A673 (cell line): ENCODE measurements around the gene C12orf42. TPM values are rescaled to one million over a fixed set of nuclear protein-coding genes. Genes with fewer than 3 reads are reported as not detected.

Experiments
- BruUV-seq: library from RNA; stranded (reverse); fragments of 400-500 nt; replicated peaks from 2 replicates; lab custom pipeline; 2021; lab: Mats Ljungman, UMichigan
- CTCF ChIA-PET: fragments of 300-600 bp; sonication (Branson Sonifier 250); formaldehyde crosslinking; loops from one replicate; lab custom pipeline; 2022; ENCODE audit warnings: antibody characterized with exemption; lab: Charles Lee
- POLR2A ChIA-PET: fragments of 300-600 bp; sonication (Branson Sonifier 250); formaldehyde crosslinking; loops from one replicate; lab custom pipeline; 2022; ENCODE audit warnings: antibody characterized with exemption; ENCODE audit not compliant: low non-redundant PET; lab: Charles Lee
- DNase-seq: peaks from one replicate; pipeline ENCODE4 v3.0.0-alpha.2; 2015; ENCODE audit warnings: low spot score
- H3K27ac ChIP-seq: fragments of 200-600 bp; sonication (generic); 2 replicates; pipeline ENCODE4 v1.5.1; 2016; ENCODE audit warnings: mixed run types, low read depth, mild to moderate bottlenecking, mixed read lengths, antibody characterized with exemption, low read length; ENCODE audit not compliant: poor library complexity, severe bottlenecking
- H3K27me3 ChIP-seq: fragments of 200-600 bp; sonication (generic); replicated peaks from 2 replicates; pipeline ENCODE4 v1.6.1; 2017; ENCODE audit warnings: mixed run types, low read depth, mild to moderate bottlenecking, mixed read lengths, antibody characterized with exemption, low read length; ENCODE audit not compliant: insufficient read depth, poor library complexity
- H3K36me3 ChIP-seq: fragments of 200-600 bp; sonication (generic); 2 replicates; pipeline ENCODE4 v1.6.1; 2016; ENCODE audit warnings: mixed run types, mild to moderate bottlenecking, mixed read lengths, antibody characterized with exemption, low read length; ENCODE audit not compliant: insufficient read depth, poor library complexity, severe bottlenecking
- H3K4me1 ChIP-seq: fragments of 200-600 bp; sonication (generic); 2 replicates; pipeline ENCODE4 v1.6.1; 2017; ENCODE audit warnings: mixed run types, mild to moderate bottlenecking, mixed read lengths, antibody characterized with exemption, low read length; ENCODE audit not compliant: insufficient read depth, poor library complexity, severe bottlenecking
- H3K4me3 ChIP-seq: fragments of 200-600 bp; sonication (generic); 2 replicates; pipeline ENCODE4 v1.5.1; 2016; ENCODE audit warnings: low read depth, mixed run types, mild to moderate bottlenecking, mixed read lengths, low read length; ENCODE audit not compliant: poor library complexity, severe bottlenecking
- H3K9me3 ChIP-seq: fragments of 200-600 bp; sonication (generic); 2 replicates; pipeline ENCODE4 v1.6.1; 2016; ENCODE audit warnings: mixed run types, low read depth, mild to moderate bottlenecking, mixed read lengths, antibody characterized with exemption, low read length; ENCODE audit not compliant: poor library complexity, severe bottlenecking
- EZH2 ChIP-seq: fragments of 200-600 bp; sonication (generic); IDR thresholded peaks from 2 replicates; pipeline ENCODE4 v1.6.1; 2017; ENCODE audit warnings: borderline replicate concordance, low read depth, mild to moderate bottlenecking, mixed read lengths, antibody characterized with exemption, low read length; ENCODE audit not compliant: poor library complexity, severe bottlenecking
- intact Hi-C: fragments of 100-400 bp; cut with micrococcal nuclease; formaldehyde crosslinking; loops from one replicate; pipeline ENCODE4 v1.10.0; 2022; ENCODE audit not compliant: unreplicated experiment
- total RNA-seq: library from RNA; stranded (reverse); gene quantifications from 2 replicates; pipeline ENCODE4 v1.2.3, GENCODE V29; 2021
- TF ChIP-seq, protein P1 (sequence below): fragments of 300-800, 200-600 bp; sonication (generic); conservative IDR thresholded peaks from 2 replicates; pipeline ENCODE4 v1.5.1; 2017; ENCODE audit warnings: low read depth, mild to moderate bottlenecking, antibody characterized with exemption, low read length, moderate library complexity, mixed read lengths

C12orf42 gene
- total RNA-seq, 1 experiment from 2014 or later, result not detected

DNA sequence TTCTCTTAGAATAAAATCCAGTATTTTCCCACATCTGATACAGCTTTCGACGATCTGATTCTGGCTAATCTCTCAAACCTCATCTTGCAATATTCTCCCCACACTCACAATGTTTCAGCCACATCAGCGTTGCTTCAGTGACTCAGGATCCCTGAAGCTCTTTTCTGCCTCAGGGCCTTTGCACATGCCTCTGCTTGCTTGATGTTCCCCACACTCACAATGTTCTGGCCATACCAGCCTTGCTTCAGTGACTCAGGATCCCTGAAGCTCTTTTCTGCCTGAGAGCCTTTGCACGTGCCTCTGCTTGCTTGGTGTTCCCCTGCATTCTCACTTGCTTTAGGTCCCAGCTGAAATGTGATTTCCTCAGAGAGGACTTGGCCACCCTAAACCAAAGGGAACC is 2.6 kb downstream of the C12orf42 start:
- POLR2A ChIA-PET, result interaction anchor here (0.6 kb wide), 1 partner anchor 8 kb away, joined by 4 read pairs; no protein-coding TSS in a partner anchor
- TF ChIP-seq EZH2, result no peak
- TF ChIP-seq, protein P1, sequence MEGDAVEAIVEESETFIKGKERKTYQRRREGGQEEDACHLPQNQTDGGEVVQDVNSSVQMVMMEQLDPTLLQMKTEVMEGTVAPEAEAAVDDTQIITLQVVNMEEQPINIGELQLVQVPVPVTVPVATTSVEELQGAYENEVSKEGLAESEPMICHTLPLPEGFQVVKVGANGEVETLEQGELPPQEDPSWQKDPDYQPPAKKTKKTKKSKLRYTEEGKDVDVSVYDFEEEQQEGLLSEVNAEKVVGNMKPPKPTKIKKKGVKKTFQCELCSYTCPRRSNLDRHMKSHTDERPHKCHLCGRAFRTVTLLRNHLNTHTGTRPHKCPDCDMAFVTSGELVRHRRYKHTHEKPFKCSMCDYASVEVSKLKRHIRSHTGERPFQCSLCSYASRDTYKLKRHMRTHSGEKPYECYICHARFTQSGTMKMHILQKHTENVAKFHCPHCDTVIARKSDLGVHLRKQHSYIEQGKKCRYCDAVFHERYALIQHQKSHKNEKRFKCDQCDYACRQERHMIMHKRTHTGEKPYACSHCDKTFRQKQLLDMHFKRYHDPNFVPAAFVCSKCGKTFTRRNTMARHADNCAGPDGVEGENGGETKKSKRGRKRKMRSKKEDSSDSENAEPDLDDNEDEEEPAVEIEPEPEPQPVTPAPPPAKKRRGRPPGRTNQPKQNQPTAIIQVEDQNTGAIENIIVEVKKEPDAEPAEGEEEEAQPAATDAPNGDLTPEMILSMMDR, result no peak
- no peak for DNase-seq
- peaks cover 48% of the 10 kb centered on the region for H3K27me3 ChIP-seq
- no peak overlapping the region for H3K4me3 ChIP-seq
- H3K27ac ChIP-seq, result no peak overlapping the region
- intact Hi-C loops, result no loop called here
- H3K36me3 ChIP-seq, result no peaks in the 10 kb centered on the region
- BruUV-seq, result no TSS peak
- CTCF ChIA-PET, result no interaction called here
- H3K9me3 ChIP-seq, result no peaks in the 10 kb centered on the region
- no peaks in the 10 kb centered on the region for H3K4me1 ChIP-seq

DNA sequence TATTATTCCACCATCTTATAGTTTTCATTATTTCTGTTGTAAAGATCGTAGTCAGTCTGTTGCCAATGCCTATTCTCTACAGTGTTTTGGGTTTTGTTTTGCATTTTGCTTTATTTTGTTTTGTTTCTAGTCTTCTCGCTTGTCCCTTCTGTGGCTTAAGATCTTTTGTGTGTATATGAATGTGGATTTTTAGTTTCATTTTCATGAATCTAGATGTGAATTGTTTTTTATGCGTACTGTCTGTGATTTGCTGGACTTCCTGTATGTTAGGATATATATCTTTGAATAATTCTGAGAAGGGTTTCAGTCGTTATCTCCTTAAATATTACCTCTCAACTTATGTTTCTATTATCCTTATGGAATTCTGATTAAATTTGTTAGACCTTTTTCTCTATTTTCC is 13.4 kb downstream of the C12orf42 start:
- H3K4me3 ChIP-seq, result no peak overlapping the region
- CTCF ChIA-PET, result no interaction called here
- no peak for DNase-seq

DNA sequence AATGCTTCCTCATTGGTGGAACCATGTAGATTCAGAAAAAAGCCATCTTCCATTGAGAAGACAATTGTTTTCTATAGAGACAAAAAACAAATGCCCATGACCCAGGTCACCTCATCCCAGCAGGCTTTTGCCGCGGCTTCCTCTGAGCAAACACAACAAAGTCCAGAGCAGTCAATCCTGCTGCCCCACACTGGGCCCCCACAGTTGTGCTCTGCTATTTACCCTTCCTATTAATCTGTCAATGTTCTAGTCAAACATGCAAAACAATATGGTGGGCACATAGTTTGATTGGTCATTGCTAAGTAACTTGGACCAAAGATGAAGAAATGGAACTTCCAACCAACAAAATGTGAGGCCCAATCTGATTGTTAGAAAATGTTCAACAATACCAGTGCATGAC is 20.7 kb downstream of the C12orf42 start:
- Histone ChIP-seq H3K27ac (no peak overlapping the region), H3K4me3 (no peak overlapping the region), H3K27me3 (no peaks in the 10 kb centered on the region), H3K9me3 (no peaks in the 10 kb centered on the region), H3K36me3 (no peaks in the 10 kb centered on the region), H3K4me1 (no peaks in the 10 kb centered on the region)
- ChIA-PET CTCF (no interaction called here), POLR2A (no interaction called here)
- intact Hi-C loops, result no loop called here
- TF ChIP-seq EZH2, result no peak
- DNase-seq, result no peak
- BruUV-seq, result no TSS peak

More for the DNA sequence above, 13.4 kb downstream of the C12orf42 start:
- BruUV-seq, result no TSS peak
- Histone ChIP-seq H3K27me3 (no peaks in the 10 kb centered on the region), H3K27ac (no peak overlapping the region), H3K9me3 (no peaks in the 10 kb centered on the region), H3K4me1 (no peaks in the 10 kb centered on the region), H3K36me3 (no peaks in the 10 kb centered on the region)
- TF ChIP-seq, protein P1, result no peak
- TF ChIP-seq EZH2, result no peak
- intact Hi-C loops, result no loop called here
- POLR2A ChIA-PET, result no interaction called here

DNA sequence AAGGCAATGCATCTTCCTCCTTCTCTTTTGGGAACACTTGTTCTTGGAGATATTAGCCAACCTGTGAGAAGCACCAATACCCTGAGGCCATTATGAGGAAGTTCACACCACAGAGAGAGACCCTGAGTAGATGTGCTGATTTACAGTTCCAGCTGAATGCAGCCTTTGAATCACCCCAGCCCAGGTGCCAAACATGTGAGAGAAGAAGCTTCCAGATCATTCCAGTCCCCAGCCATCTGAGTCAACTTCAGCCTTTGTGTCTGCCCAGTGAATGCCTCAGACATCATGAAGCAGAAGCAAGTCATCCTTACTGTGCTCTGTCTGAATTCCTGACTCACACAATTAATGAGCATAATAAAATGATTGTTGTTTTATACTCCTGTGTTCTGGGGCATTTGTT is 25.1 kb downstream of the C12orf42 start:
- no peak for TF ChIP-seq EZH2
- TF ChIP-seq, protein P1, result no peak
- no peak overlapping the region for H3K4me3 ChIP-seq
- H3K27me3 ChIP-seq, result peaks cover 4% of the 10 kb centered on the region
- no TSS peak for BruUV-seq
- ChIA-PET POLR2A (no interaction called here), CTCF (no interaction called here)
- H3K36me3 ChIP-seq, result no peaks in the 10 kb centered on the region
- no peaks in the 10 kb centered on the region for H3K4me1 ChIP-seq
- DNase-seq, result no peak
- no peaks in the 10 kb centered on the region for H3K9me3 ChIP-seq
- intact Hi-C loops, result no loop called here
- H3K27ac ChIP-seq, result no peak overlapping the region
